ENCODE results near the gene EDC3. TPM values are rescaled to one million over a fixed set of nuclear protein-coding genes. Genes with fewer than 3 reads are reported as not detected.

EDC3 gene
- total and polyA plus RNA-seq, 9 of the 15 experiments (the other 6 are each of a cell fraction or from before 2014, with no cell fraction given), result 11.7 to 63.9 (median 32.8) TPM

GRCh38 chr15:74657846-74658245, 38.0 kb downstream of the EDC3 start:
- peaks cover 3% of the 10 kb centered on the region; the same call in 2 of the 3 replicates for H3K79me2 ChIP-seq (ENCODE audit: control insufficient read depth, insufficient read depth, low read length)
- ATAC-seq, result peak; percentile 89

More at GRCh38 chr15:74657846-74658245, 38.0 kb downstream of the EDC3 start:
- no peaks in the 10 kb centered on the region for H3K9me1 ChIP-seq (ENCODE audit: control insufficient read depth, insufficient read depth, low read length)
- H3K4me2 ChIP-seq (ENCODE audit: insufficient read depth, low read length), result no peak overlapping the region
- ChIA-PET POLR2A (no interaction called here), CTCF (ENCODE audit: low intra/inter-chr PET ratio) (no interaction called here)
- H3K27ac ChIP-seq (ENCODE audit: extremely low read depth, low read depth, low read length), result no peak overlapping the region
- DNase-seq (ENCODE audit: extremely low read depth in 1 of 4, low spot score in 3 of 4) (peak in 3 of 4 experiments; percentile 24 to 37 (median 36)), FAIRE-seq (peak; percentile 80)
- H3K9ac ChIP-seq (ENCODE audit: insufficient read depth in 1 of 2, low read depth in 2 of 2, low read length in 2 of 2), result no peak overlapping the region
- intact Hi-C loops (cut with micrococcal nuclease), result no loop called here
- no peak overlapping the region for H3K4me3 ChIP-seq
- WGBS (ENCODE audit: insufficient coverage, low coverage, missing lambda C conversion rate), result 13% methylated on average over 3 of the region's 3 CpGs
- H3K27me3 ChIP-seq (ENCODE audit: control insufficient read depth in 2 of 2, insufficient read depth in 2 of 2, low read length in 2 of 2), result no peaks in the 10 kb centered on the region
- peaks cover 19% of the 10 kb centered on the region; the same call in 2 of the 3 replicates for H3K36me3 ChIP-seq (ENCODE audit: control insufficient read depth, insufficient read depth, low read length)
- H3K9me3 ChIP-seq (replicated peaks; ENCODE audit: control insufficient read depth, insufficient read depth, low read depth, low read length), result no peaks in the 10 kb centered on the region
- no peak for TF ChIP-seq RBFOX2 (IDR thresholded peaks at IDR 0.05; ENCODE audit: low read depth, low read length)
- peak in 1 of 2 experiments; percentile 76; a peak in 1 of 4 replicates for TF ChIP-seq SRF (CRISPR knock-in tag; IDR thresholded peaks at IDR 0.05)
- peak; percentile 32 for TF ChIP-seq MEIS2 (IDR thresholded peaks at IDR 0.05; ENCODE audit: partially characterized antibody)
- no peak for TF ChIP-seq CCNT2 (IDR thresholded peaks at IDR 0.05; ENCODE audit: borderline replicate concordance, extremely low read depth, insufficient read length, low read depth, low read length)
- no peak for TF ChIP-seq THRB (CRISPR knock-in tag; conservative IDR thresholded peaks at IDR 0.05)
- TF ChIP-seq FOSL1 (tag; conservative IDR thresholded peaks at IDR 0.05), result no peak
- in situ Hi-C loops (cut with MboI), result no loop called here
- H3K4me1 ChIP-seq (replicated peaks in 1 of 2; ENCODE audit: control insufficient read depth in 2 of 2, insufficient read depth in 2 of 2, low read length in 2 of 2), result peaks cover 0 to 5% of the 10 kb centered on the region in 2 experiments; a peak in 1 of 5 replicates
- H2AFZ ChIP-seq (ENCODE audit: low read depth, low read length), result no peak overlapping the region
- BruUV-seq (replicated peaks), result no TSS peak
- H4K20me1 ChIP-seq (replicated peaks; ENCODE audit: control insufficient read depth, insufficient read depth, low read length), result 0 out of 2 replicates have a peak, but pooled peaks cover 6% of the 10 kb centered on the region

Data from K562 (cell line).